Measurements from ENCODE around the gene PSMD13. TPM values are rescaled to one million over a fixed set of nuclear protein-coding genes. Genes with fewer than 3 reads are reported as not detected.

PSMD13 gene
- total RNA-seq, 1 donor from 2014 or later: 136 TPM

- no peak for TF ChIP-seq CTCF (IDR thresholded peaks at IDR 0.05; ENCODE audit: partially characterized antibody, unreplicated experiment)
- H3K9me3 Mint-ChIP-seq (ENCODE audit: unreplicated experiment): peaks cover 14% of the 10 kb centered on the region
- DNase-seq: no peak
- peaks cover 5% of the 10 kb centered on the region for H3K36me3 Mint-ChIP-seq (ENCODE audit: unreplicated experiment)
- H3K4me1 Mint-ChIP-seq (ENCODE audit: low read depth, unreplicated experiment): no peaks in the 10 kb centered on the region
- H3K4me3 Mint-ChIP-seq (ENCODE audit: unreplicated experiment): no peak overlapping the region
- H3K27me3 Mint-ChIP-seq (ENCODE audit: unreplicated experiment): peaks cover 3% of the 10 kb centered on the region
- no peak overlapping the region for H3K27ac Mint-ChIP-seq (ENCODE audit: unreplicated experiment)
These were observed 33.9 kb downstream of the PSMD13 start for GRCh38 chr11:270451-271318.

GRCh38 chr11:271319-271715 is 34.5 kb downstream of the PSMD13 start:
- Mint-ChIP-seq H3K27me3 (ENCODE audit: unreplicated experiment) (peaks cover 3% of the 10 kb centered on the region), H3K9me3 (ENCODE audit: unreplicated experiment) (peaks cover 18% of the 10 kb centered on the region), H3K4me1 (ENCODE audit: low read depth, unreplicated experiment) (no peaks in the 10 kb centered on the region), H3K36me3 (ENCODE audit: unreplicated experiment) (peaks cover 5% of the 10 kb centered on the region), H3K27ac (ENCODE audit: unreplicated experiment) (no peak overlapping the region), H3K4me3 (ENCODE audit: unreplicated experiment) (no peak overlapping the region)
- no peak for TF ChIP-seq CTCF (IDR thresholded peaks at IDR 0.05; ENCODE audit: partially characterized antibody, unreplicated experiment)
- DNase-seq: no peak

GRCh38 chr11:272195-272930 is 35.6 kb downstream of the PSMD13 start:
- TF ChIP-seq CTCF (IDR thresholded peaks at IDR 0.05; ENCODE audit: partially characterized antibody, unreplicated experiment): no peak
- Mint-ChIP-seq H3K27ac (ENCODE audit: unreplicated experiment) (no peak overlapping the region), H3K36me3 (ENCODE audit: unreplicated experiment) (peaks cover 10% of the 10 kb centered on the region), H3K9me3 (ENCODE audit: unreplicated experiment) (peaks cover 16% of the 10 kb centered on the region), H3K27me3 (ENCODE audit: unreplicated experiment) (peaks cover 3% of the 10 kb centered on the region), H3K4me1 (ENCODE audit: low read depth, unreplicated experiment) (no peaks in the 10 kb centered on the region), H3K4me3 (ENCODE audit: unreplicated experiment) (no peak overlapping the region)
- DNase-seq: no peak

GRCh38 chr11:272931-273198 is 36.1 kb downstream of the PSMD13 start:
- TF ChIP-seq CTCF (IDR thresholded peaks at IDR 0.05; ENCODE audit: partially characterized antibody, unreplicated experiment): no peak
- H3K4me3 Mint-ChIP-seq (ENCODE audit: unreplicated experiment): no peak overlapping the region
- peaks cover 5% of the 10 kb centered on the region for H3K27me3 Mint-ChIP-seq (ENCODE audit: unreplicated experiment)
- H3K36me3 Mint-ChIP-seq (ENCODE audit: unreplicated experiment): peaks cover 10% of the 10 kb centered on the region
- DNase-seq: no peak
- H3K27ac Mint-ChIP-seq (ENCODE audit: unreplicated experiment): no peak overlapping the region
- H3K9me3 Mint-ChIP-seq (ENCODE audit: unreplicated experiment): peaks cover 16% of the 10 kb centered on the region
- no peaks in the 10 kb centered on the region for H3K4me1 Mint-ChIP-seq (ENCODE audit: low read depth, unreplicated experiment)

- no peak for DNase-seq
- no peak overlapping the region for H3K4me3 Mint-ChIP-seq (ENCODE audit: unreplicated experiment)
- H3K9me3 Mint-ChIP-seq (ENCODE audit: unreplicated experiment): peaks cover 5% of the 10 kb centered on the region
- no peak for TF ChIP-seq CTCF (IDR thresholded peaks at IDR 0.05; ENCODE audit: partially characterized antibody, unreplicated experiment)
- peaks cover 5% of the 10 kb centered on the region for H3K36me3 Mint-ChIP-seq (ENCODE audit: unreplicated experiment)
- no peaks in the 10 kb centered on the region for H3K4me1 Mint-ChIP-seq (ENCODE audit: low read depth, unreplicated experiment)
- peaks cover 8% of the 10 kb centered on the region for H3K27me3 Mint-ChIP-seq (ENCODE audit: unreplicated experiment)
- H3K27ac Mint-ChIP-seq (ENCODE audit: unreplicated experiment): no peak overlapping the region
These were observed 39.4 kb downstream of the PSMD13 start for GRCh38 chr11:276219-276618.
